Hepatocyte (in vitro differentiated cells): ENCODE data around the gene DIAPH1. TPM values are rescaled to one million over a fixed set of nuclear protein-coding genes. Genes with fewer than 3 reads are reported as not detected.

Experiments used
- DNase-seq: peaks from one replicate; pipeline ENCODE4 v3.0.0-alpha.2; 2016; ENCODE audit warnings: low spot score
- H2AFZ ChIP-seq: fragments of 200-600 bp; sonication (generic); 2 replicates; pipeline ENCODE4 v1.6.0; 2016; ENCODE audit warnings: antibody characterized with exemption, mild to moderate bottlenecking
- H3K27ac ChIP-seq: fragments of 200-600 bp; sonication (generic); 2 replicates; pipeline ENCODE4 v1.5.1; 2016; ENCODE audit warnings: mild to moderate bottlenecking
- H3K27me3 ChIP-seq: fragments of 200-600 bp; sonication (generic); 2 replicates; pipeline ENCODE4 v1.6.1; 2016
- H3K36me3 ChIP-seq: fragments of 200-600 bp; sonication (generic); replicated peaks from 2 replicates; pipeline ENCODE4 v1.5.1; 2016; ENCODE audit warnings: low read depth; ENCODE audit not compliant: insufficient read depth
- H3K4me1 ChIP-seq: fragments of 200-600 bp; sonication (generic); 2 replicates; pipeline ENCODE4 v1.5.1; 2016; ENCODE audit warnings: mild to moderate bottlenecking, moderate library complexity; ENCODE audit not compliant: insufficient read depth
- H3K4me2 ChIP-seq: fragments of 200-600 bp; sonication (generic); 2 replicates; pipeline ENCODE4 v1.6.0; 2016
- H3K4me3 ChIP-seq: fragments of 200-600 bp; sonication (generic); 2 replicates; pipeline ENCODE4 v1.5.1; 2016; ENCODE audit warnings: mild to moderate bottlenecking
- H3K79me2 ChIP-seq: fragments of 200-600 bp; sonication (generic); 2 replicates; pipeline ENCODE4 v1.6.0; 2017; ENCODE audit warnings: mild to moderate bottlenecking
- H3K9me2 ChIP-seq: fragments of 200-600 bp; sonication (generic); replicated peaks from 2 replicates; pipeline ENCODE4 v1.6.0; 2017; ENCODE audit warnings: mild to moderate bottlenecking; ENCODE audit not compliant: insufficient read depth
- H3K9me3 ChIP-seq: fragments of 200-600 bp; sonication (generic); 2 replicates; pipeline ENCODE4 v1.5.1; 2016; ENCODE audit warnings: low read depth, mild to moderate bottlenecking
- H4K20me1 ChIP-seq: fragments of 200-600 bp; sonication (generic); 2 replicates; pipeline ENCODE4 v1.6.0; 2016; ENCODE audit warnings: mild to moderate bottlenecking; ENCODE audit not compliant: insufficient read depth, poor library complexity, severe bottlenecking
- EZH2 ChIP-seq: fragments of 200-600 bp; sonication (generic); IDR thresholded peaks from 2 replicates; pipeline ENCODE4 v1.6.1; 2016; ENCODE audit warnings: antibody characterized with exemption, mild to moderate bottlenecking, borderline replicate concordance
- EZH2phosphoT487 ChIP-seq: fragments of 200-600 bp; sonication (generic); IDR thresholded peaks from one replicate; pipeline ENCODE4 v1.6.1; 2018; ENCODE audit warnings: antibody characterized with exemption, mild to moderate bottlenecking, low read depth, moderate library complexity; ENCODE audit not compliant: unreplicated experiment, severe bottlenecking
- WGBS: methylation state at CpG from one replicate; pipeline ENCODE4 v1.1.6; 2016; ENCODE audit warnings: low lambda C conversion rate; ENCODE audit errors: missing lambda C conversion rate; 5-methylcytosine and 5-hydroxymethylcytosine counted together
- polyA plus RNA-seq: library from polyadenylated mRNA; unstranded; fragments of >200 nt; fragmentation: Nextera tagmentation; extraction: Ambion mirVana; gene quantifications from 2 replicates; pipeline ENCODE4 v1.2.1, GENCODE V29; 2016
- total RNA-seq: library from RNA; depleted of rRNA; stranded (reverse); fragments of >200 nt; gene quantifications from 2 replicates; pipeline ENCODE4 v1.2.3, GENCODE V29; 2014
- TF ChIP-seq, protein P1 (sequence below): fragments of 200-600 bp; sonication (generic); IDR thresholded peaks from 2 replicates; pipeline ENCODE4 v1.5.1; 2016; ENCODE audit warnings: antibody characterized with exemption, mild to moderate bottlenecking; ENCODE audit not compliant: poor library complexity

Gene DIAPH1
- total and polyA plus RNA-seq, 2 experiments from 2014 or later: 56.6 to 62.4 TPM

- H3K4me2 ChIP-seq: peak overlapping the region; percentile 40
- H2AFZ ChIP-seq: no peak overlapping the region
- H3K9me3 ChIP-seq: no peaks in the 10 kb centered on the region
- no peaks in the 10 kb centered on the region for H3K27me3 ChIP-seq
- DNase-seq: no peak
- 87% methylated on average over 8 of the region's 8 CpGs for WGBS
- H3K4me1 ChIP-seq: peaks cover 50% of the 10 kb centered on the region
- no peaks in the 10 kb centered on the region for H3K36me3 ChIP-seq
- no peaks in the 10 kb centered on the region for H3K9me2 ChIP-seq
- H4K20me1 ChIP-seq: no peaks in the 10 kb centered on the region
- no peak for TF ChIP-seq EZH2
- TF ChIP-seq, protein P1, sequence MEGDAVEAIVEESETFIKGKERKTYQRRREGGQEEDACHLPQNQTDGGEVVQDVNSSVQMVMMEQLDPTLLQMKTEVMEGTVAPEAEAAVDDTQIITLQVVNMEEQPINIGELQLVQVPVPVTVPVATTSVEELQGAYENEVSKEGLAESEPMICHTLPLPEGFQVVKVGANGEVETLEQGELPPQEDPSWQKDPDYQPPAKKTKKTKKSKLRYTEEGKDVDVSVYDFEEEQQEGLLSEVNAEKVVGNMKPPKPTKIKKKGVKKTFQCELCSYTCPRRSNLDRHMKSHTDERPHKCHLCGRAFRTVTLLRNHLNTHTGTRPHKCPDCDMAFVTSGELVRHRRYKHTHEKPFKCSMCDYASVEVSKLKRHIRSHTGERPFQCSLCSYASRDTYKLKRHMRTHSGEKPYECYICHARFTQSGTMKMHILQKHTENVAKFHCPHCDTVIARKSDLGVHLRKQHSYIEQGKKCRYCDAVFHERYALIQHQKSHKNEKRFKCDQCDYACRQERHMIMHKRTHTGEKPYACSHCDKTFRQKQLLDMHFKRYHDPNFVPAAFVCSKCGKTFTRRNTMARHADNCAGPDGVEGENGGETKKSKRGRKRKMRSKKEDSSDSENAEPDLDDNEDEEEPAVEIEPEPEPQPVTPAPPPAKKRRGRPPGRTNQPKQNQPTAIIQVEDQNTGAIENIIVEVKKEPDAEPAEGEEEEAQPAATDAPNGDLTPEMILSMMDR: no peak
- H3K79me2 ChIP-seq: peaks cover 4% of the 10 kb centered on the region
- no peak overlapping the region for H3K4me3 ChIP-seq
- H3K27ac ChIP-seq: peak overlapping the region; percentile 81
Observed at GRCh38 chr5:141523991-141524390, 94.8 kb downstream of the DIAPH1 start.

DNA sequence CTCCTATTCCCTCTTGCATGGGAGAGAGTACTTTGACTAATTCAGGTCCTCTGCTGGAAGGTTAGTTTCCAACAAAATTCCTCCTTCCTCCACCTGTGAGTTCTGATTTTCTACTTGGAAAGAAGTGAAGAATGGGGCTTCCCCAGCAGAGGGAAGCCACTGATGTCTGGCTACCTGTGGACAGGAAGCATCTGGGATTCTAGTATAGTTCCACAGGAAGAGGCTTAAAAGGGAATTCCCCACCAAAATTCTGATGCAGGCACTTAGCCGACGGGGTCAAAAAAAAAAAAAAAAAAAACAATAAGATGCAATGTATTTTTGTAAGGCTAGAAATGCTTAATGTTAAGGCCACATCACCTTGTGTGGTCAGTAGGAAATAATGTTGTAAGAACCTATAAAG lies 96.5 kb downstream of the DIAPH1 start:
- H4K20me1 ChIP-seq: no peaks in the 10 kb centered on the region
- H3K9me3 ChIP-seq: no peaks in the 10 kb centered on the region
- H3K79me2 ChIP-seq: peaks cover 4% of the 10 kb centered on the region
- DNase-seq: no peak
- 100% methylated on average over 2 of the region's 2 CpGs for WGBS
- H3K4me1 ChIP-seq: peaks cover 42% of the 10 kb centered on the region
- H3K9me2 ChIP-seq: no peaks in the 10 kb centered on the region
- H3K4me3 ChIP-seq: no peak overlapping the region
- no peaks in the 10 kb centered on the region for H3K27me3 ChIP-seq
- no peak overlapping the region for H2AFZ ChIP-seq
- H3K36me3 ChIP-seq: no peaks in the 10 kb centered on the region
- H3K27ac ChIP-seq: peak overlapping the region; percentile 87
- TF ChIP-seq EZH2phosphoT487 (no peak), EZH2 (no peak)
- TF ChIP-seq, protein P1: no peak
- no peak overlapping the region for H3K4me2 ChIP-seq

- peak; percentile 70 for DNase-seq
- peaks cover 41% of the 10 kb centered on the region for H3K4me1 ChIP-seq
Observed at GRCh38 chr5:141521244-141521781, 97.5 kb downstream of the DIAPH1 start.

More at GRCh38 chr5:141521244-141521781, 97.5 kb downstream of the DIAPH1 start:
- H3K27me3 ChIP-seq: no peaks in the 10 kb centered on the region
- peak overlapping the region; percentile 11 for H3K4me2 ChIP-seq
- no peak overlapping the region for H2AFZ ChIP-seq
- TF ChIP-seq EZH2: no peak
- TF ChIP-seq EZH2phosphoT487: no peak
- TF ChIP-seq, protein P1: no peak
- H3K36me3 ChIP-seq: no peaks in the 10 kb centered on the region
- WGBS: 33% methylated on average over 2 of the region's 2 CpGs
- H3K79me2 ChIP-seq: peaks cover 4% of the 10 kb centered on the region
- no peaks in the 10 kb centered on the region for H3K9me3 ChIP-seq
- peak overlapping the region; percentile 87 for H3K27ac ChIP-seq
- H3K4me3 ChIP-seq: no peak overlapping the region
- no peaks in the 10 kb centered on the region for H3K9me2 ChIP-seq
- no peaks in the 10 kb centered on the region for H4K20me1 ChIP-seq
